Subcutaneous adipose tissue (tissue), 4 donors: ENCODE measurements around the gene RAP1GAP. TPM values are rescaled to one million over a fixed set of nuclear protein-coding genes. Genes with fewer than 3 reads are reported as not detected.

Experiments used
- total RNA-seq, 4 donors: library from RNA; depleted of rRNA; stranded (reverse); fragments of >200 nt; gene quantifications; one replicate each; pipeline ENCODE4 v1.1.0, GENCODE V29; 2016
- TF ChIP-seq, protein P1 (sequence below): fragments of 450-650 bp; IDR thresholded peaks from one replicate; pipeline ENCODE4 v1.5.1; 2016; ENCODE audit warnings: low read depth, mild to moderate bottlenecking, control low read depth, antibody characterized with exemption, moderate library complexity

RAP1GAP gene
- total RNA-seq, 4 donors from 2014 or later, result 0.17 to 0.22 TPM; not detected in 2

DNA sequence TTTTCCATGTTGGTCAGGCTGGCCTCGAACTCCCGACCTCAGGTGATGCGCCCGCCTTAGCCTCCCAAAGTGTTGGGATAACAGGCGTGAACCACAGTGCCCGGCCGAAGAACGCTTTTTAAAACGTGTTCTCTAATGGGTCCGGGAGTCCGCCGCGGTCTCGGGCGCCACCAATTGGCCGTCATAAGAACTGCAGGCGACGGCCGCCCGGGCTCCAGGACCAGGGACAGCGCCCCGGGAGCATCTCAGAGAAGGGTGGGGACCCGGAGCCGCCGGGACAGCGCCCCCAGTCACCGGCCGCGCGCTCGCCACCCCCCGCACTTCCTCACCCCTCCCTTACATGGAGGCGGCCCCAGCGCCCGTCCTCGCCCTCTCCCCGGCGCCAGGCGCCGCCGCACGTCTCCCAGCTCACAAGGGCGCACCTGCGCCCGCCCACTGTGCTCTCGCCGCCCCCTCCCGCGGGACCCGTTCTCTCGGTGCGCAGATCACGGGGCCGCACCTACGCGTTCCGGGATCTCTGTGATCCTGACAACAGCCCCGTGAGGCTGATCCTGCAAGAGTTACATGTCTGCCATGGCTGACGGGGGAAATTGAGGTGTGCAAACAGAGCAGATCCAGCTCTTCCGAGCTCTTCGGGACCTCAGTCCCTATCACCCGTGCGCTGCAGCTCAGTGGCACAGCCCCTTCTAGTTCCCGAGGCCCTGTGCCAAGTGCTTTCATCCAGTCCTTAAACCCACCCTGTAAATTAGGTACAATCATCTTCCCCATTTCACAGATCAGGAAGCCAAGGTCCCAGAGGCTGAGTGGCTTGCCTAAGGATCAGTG, 9.8 kb downstream of the RAP1GAP start:
- TF ChIP-seq, protein P1, sequence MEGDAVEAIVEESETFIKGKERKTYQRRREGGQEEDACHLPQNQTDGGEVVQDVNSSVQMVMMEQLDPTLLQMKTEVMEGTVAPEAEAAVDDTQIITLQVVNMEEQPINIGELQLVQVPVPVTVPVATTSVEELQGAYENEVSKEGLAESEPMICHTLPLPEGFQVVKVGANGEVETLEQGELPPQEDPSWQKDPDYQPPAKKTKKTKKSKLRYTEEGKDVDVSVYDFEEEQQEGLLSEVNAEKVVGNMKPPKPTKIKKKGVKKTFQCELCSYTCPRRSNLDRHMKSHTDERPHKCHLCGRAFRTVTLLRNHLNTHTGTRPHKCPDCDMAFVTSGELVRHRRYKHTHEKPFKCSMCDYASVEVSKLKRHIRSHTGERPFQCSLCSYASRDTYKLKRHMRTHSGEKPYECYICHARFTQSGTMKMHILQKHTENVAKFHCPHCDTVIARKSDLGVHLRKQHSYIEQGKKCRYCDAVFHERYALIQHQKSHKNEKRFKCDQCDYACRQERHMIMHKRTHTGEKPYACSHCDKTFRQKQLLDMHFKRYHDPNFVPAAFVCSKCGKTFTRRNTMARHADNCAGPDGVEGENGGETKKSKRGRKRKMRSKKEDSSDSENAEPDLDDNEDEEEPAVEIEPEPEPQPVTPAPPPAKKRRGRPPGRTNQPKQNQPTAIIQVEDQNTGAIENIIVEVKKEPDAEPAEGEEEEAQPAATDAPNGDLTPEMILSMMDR, result no peak

DNA sequence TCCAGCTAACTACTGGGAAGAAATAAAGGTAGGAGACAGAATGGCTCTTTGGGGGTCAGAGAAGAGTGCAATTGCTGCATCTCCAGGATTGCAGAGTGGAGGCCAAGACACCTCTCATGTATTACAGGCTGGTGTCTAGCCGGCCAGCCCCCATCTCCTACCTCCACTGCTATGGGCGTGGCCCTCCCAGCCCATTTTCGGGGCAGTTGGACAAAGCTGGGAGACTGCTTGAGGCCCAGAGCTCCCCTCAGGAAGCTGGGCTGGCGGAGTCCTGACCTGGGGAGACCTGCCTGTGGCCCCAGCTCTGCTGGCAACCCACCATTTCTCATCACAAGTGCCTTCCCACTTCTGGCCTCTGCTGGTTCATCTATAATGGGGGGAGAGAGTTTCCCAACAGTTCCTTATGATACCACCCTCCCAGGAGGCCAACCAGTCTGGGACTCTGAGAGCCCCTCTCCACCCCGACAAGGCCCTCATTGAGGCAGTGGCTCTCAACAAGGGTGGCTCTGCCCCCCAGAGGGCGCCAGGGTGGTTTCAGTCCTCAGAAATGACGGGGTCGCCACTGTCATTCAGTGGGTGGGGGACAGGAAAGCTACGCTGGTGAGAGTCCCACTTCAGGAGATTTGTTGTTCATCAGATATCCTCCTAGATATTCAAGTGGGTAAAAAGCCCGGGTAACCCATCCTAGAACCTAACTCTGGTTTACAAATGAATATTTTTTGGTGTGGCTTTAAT, 11.5 kb downstream of the RAP1GAP start:
- TF ChIP-seq, protein P1, result no peak

DNA sequence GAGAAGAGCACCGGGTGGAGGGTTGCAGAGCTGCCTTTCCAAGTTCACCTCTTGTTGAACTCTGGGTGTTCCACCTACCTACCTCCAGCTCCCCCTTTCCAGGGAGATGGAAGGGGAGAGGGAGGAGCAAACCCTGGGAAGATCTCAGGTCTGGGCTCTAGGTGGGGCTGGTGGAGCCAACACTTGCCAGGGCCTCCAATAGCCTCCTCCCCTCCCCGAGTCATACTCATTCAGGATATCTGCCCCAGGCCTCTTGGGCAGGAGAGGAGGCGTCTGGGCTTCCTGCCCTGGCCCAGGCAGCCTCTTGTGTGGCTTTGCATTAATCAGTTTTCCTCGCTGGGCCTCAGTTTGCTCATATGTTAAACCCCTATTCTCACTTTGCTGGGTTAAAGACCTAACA, 13.4 kb downstream of the RAP1GAP start:
- TF ChIP-seq, protein P1, result no peak

DNA sequence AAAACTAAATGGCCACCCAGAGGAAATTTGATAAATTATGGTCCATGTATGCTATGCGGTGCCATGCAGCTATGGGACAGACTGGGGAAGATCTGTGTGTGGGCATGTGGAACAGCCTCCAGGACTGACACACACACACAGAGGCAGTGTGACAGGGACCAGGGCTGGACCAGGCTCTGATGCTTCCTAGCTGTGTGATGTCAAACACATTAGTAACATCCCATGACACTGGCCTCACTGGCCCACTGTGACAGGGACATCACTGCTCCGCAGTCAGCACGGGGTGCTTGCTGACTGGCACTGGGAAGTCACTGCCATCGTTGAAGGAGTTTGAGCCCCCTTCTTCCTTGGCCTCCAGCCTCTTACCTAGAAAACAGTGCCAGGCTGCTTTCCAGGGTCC, 13.9 kb downstream of the RAP1GAP start:
- TF ChIP-seq, protein P1, result no peak

DNA sequence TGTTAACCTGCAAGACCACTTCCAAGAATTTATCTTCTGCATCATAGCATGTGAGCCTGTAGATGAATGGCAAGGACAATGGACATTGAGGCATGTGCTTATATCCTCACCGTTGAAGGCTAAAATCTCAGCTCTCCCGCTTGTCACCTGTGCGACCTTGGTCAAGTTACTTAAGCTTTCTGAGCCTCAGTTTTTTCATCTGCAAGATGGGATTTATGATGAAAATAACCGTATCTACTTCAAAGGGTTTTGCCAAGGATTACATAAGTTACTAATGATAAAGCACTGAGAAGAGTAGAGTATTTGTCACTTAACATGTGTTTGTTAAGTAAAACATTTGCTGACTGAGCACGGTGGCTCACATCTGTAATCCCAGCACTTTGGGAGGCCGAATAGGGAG, 14.9 kb downstream of the RAP1GAP start:
- TF ChIP-seq, protein P1, result no peak

DNA sequence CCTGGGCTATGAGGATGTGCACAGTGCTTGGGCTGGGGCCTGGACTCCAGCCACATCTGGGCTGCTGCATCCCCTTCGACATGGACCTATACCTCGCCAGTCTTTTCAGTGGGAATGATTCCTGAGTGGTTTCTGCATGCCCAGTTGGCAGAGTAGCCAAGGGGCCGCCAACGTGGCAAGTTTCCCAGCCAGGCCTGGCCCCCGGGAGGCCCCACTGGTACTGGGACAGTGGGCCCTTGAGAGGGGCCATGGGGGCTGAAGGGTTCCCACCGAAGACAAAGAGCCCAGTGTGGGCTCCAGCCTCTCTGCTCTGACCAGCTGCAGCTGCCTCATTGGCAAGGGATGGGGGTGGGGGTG, 15.4 kb downstream of the RAP1GAP start:
- TF ChIP-seq, protein P1, result no peak

DNA sequence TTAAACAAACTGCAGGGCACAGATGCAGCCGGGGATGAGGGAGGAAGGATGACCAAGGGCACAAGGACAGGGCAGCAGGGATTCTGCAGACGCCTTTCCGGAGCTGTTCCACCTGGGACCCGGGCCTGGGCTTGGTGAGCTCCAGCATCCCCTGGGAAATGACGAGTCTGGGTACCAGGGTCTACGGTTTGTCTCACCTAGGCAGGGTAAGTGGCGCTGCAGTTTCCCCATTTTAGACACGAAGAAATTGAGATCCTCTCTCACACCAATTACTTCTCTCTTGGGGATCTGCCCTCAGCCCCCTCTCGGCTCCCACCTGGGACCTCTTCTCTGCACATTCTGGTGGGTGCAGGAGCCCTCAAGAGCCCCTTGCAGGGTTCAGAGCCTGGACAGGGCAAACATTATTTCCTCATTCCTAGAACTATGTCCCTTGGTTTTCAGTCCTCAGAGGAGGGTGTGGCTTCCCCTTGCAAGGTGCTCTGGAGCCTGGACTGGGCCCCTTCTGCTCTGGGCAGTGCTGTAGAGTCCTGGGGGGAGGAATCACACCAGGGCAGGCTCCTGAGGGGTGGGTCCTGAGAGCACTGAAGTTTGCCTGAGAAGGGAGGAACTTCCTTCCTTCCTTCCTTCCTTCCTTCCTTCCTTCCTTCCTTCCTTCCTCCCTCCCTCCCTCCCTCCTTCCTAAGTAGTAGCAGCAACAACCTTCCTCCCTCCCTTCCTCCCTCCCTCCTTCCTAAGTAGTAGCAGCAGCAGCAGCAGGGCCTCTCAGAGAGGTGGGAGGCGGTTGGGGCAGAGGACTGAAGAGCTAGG, 16.0 kb downstream of the RAP1GAP start:
- TF ChIP-seq, protein P1, result no peak
